Measurements from ENCODE around the gene PDGFC. TPM values are rescaled to one million over a fixed set of nuclear protein-coding genes. Genes with fewer than 3 reads are reported as not detected.

Gene PDGFC, protein sequence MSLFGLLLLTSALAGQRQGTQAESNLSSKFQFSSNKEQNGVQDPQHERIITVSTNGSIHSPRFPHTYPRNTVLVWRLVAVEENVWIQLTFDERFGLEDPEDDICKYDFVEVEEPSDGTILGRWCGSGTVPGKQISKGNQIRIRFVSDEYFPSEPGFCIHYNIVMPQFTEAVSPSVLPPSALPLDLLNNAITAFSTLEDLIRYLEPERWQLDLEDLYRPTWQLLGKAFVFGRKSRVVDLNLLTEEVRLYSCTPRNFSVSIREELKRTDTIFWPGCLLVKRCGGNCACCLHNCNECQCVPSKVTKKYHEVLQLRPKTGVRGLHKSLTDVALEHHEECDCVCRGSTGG
- total RNA-seq, result 12.8 TPM
- long read RNA-seq, full-length matches to known transcripts, result 5 of 12 reads
- long read RNA-seq, partial matches to known transcripts, result 3 of 12 reads
- long read RNA-seq, other reads (novel, unspliced or antisense), result 4 of 12 reads

DNA sequence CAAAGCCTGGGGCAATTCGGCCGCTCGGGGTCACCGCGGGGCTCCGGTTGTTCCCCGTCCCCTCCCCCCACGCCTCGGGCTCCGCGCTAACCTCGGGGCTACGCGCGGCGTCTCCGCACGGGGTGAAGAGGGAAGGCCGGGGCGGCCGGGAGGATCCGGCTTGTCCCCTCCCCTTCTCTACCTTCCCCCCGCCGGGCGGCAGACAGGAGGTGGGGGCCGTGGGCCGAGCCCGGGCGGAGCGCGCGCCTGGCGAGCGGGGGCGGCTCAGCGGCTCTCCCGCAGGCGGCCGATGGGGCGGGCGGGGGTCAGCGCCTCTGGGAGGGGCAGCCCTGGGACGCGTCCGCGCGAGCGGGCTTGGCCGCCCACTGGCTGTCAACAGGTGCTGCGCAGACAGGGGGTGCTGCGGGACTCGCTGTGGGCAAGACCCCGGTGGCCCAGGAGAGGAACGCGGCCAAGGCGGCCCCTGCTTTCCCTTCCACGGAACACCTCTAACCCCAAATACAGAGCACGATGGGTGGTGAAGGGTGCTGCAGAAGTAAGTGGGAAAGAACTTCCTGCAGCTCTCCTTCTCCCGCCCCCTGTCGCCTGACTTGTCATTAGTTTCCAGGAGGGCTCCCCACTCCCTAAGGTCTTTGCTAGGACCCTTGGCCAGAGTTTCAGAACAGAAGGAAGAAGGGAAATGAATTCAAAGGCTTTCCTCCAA lies at the start of gene PDGFC:
Gene PDGFC, minus strand, starts transcription at position 124 of the 703 bp plus-strand sequence. CDS start 896 bp downstream, outside the sequence.
- ATAC-seq (peak; percentile 88), DNase-seq (peak; percentile 87)
- intact Hi-C loops (cut with micrococcal nuclease), result no loop called here

DNA sequence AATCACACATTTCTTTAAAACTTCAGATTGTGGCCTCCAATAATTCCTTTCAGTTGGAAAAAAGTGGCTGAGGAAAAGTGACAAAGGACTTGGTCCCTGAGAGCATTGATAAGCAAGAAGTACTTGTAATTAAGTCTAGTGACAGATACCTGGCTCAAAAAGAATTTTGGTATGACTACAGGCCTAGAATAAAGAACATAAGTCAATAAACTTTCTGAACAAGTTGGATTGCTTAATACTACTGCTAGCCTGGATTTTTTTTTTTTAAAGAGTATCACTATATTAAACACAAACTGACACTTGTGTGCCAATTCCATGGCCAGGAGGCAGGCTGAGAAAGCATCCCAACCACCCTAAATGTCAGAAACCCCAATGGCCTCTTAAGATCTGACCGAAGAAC lies 49.3 kb upstream of the PDGFC start:
- intact Hi-C loops (cut with micrococcal nuclease), result no loop called here
- no peak for ATAC-seq
- no peak for DNase-seq

DNA sequence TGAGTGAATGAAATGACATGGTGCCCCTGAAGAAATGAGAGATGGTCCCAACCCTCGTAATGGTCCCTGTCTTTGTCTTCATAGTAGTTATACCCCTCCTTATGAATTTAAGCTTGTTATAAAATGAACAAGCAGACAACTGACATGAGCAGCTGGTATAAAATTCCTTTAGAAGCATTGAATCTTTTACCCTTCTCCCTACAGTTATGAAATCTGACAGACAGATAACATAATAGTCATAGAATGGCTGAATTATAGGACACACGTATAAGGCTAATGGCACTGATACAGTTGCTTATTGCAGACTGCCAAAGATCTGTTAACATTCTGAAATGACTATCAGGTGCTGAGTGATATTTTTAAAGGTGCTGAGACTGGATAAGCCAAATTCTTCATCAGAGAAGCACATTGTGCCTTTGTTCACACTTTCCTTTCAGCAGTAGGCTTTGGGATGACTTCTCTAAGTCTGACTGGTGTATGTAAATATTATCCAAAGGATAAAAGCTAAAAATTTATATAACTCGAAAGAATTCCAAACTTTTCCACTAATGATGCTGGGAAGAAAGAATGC lies 47.4 kb upstream of the PDGFC start:
- intact Hi-C loops (cut with micrococcal nuclease), result no loop called here
- ATAC-seq (peak; percentile 55), DNase-seq (no peak)

GRCh38 chr4:157014621-157015591 lies 43.3 kb upstream of the PDGFC start:
- DNase-seq (no peak), ATAC-seq (no peak)
- intact Hi-C loops (cut with micrococcal nuclease), result no loop called here

GRCh38 chr4:157013656-157014055 lies 42.1 kb upstream of the PDGFC start:
- ATAC-seq (no peak), DNase-seq (no peak)
- intact Hi-C loops (cut with micrococcal nuclease), result no loop called here

- ATAC-seq, result no peak
- no peak for DNase-seq
- intact Hi-C loops (cut with micrococcal nuclease), result no loop called here
Measured at GRCh38 chr4:157012781-157013180, 41.2 kb upstream of the PDGFC start.

DNA sequence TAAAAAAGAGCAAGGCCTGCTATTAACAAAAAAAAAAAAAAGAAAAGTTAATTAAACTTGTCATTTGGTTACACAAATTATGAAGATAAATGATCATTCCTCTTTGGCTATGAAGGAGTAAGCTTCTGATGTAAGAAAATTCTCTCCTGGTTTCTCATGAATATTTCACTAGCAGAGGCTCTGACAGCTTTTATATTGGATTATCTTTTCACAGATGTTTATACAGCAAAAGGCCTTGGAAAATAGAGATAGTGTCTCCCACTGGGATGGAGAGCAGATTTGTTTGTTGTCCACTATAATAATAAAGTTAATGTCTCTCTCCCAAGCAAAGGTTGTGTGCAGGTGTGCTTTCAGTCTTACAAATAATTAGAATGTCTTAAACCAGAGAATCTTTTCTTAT lies 40.7 kb upstream of the PDGFC start:
- intact Hi-C loops (cut with micrococcal nuclease), result no loop called here
- ATAC-seq (no peak), DNase-seq (no peak)

- ATAC-seq (no peak), DNase-seq (no peak)
- intact Hi-C loops (cut with micrococcal nuclease), result no loop called here
Measured at GRCh38 chr4:157010630-157011029, 39.0 kb upstream of the PDGFC start.

DNA sequence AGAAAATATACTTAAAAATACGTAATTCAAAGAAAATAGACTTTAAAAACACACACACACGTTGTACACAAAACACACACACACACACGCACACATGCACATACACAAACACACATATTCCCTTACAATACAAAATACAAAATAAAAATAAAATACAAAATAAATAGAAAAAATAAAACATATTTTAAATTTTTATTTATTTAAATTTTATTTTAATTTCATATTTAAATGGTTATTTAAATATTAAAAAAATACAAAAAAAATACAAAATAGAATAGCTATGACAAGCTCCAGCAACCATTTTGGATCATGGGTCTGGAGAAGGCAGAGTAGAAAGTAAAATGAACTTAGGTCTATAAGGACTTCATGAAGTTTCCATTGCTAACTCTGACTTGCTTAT lies 34.2 kb upstream of the PDGFC start:
- intact Hi-C loops (cut with micrococcal nuclease), result no loop called here
- DNase-seq (no peak), ATAC-seq (no peak)

DNA sequence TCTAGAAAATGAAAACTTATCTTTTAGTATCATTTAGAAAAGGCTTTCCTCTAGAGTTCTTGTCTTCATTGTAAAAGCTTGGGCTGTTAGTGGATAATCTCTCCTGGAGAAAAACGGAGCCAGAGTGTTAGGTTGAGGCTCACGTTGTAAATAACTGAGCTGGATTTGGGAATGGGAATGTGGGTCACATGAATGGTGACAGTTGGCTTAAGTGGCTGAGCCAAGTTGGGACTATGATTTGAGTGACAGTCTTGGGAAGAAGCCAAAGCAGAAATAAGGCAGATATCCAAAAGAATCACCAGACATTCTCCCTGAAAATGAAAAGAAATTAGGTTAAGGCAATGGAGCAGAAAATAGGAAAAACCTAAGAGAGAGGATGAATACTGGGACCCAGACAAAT lies 33.6 kb upstream of the PDGFC start:
- DNase-seq (no peak), ATAC-seq (peak; percentile 84)
- intact Hi-C loops (cut with micrococcal nuclease), result no loop called here

DNA sequence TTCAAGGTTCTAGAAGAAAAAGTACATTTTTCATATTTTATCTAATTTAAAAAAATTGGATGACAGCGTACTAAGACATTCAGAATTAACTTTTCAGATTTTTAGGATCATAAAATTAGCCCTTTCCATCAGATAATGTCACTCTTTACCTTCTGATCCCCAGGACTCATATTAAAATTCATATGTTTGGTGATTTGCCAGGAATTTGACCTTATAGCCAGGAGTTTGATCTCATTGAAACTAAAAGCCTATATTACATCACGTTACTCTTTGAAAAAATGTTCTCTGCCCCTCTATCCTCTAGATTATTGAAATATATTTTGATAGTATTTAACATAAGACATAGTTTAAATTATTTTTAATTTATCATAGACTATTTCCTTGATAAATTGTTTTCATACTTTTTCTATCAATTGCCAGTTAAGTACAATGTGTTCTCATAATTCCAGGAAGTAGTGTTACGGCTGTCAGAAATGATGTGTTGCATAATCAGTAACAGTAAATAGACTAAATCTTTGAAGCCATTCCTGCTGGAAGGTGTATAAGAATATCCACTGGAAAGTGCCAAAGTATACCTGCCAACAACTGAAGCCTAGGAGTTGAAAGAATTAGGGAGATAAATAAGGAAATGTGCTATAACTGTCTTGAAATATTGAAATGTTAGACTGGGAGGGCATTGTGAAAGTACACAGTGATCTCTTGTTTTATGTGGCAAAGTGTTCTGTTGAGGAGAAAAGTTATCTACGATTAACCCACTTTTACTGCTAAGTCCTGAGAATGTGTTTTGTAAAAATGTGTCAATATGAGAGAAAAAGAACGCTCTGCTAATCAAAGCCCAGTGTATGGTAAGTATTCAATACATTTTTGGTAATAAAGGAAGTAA lies 32.9 kb upstream of the PDGFC start:
- intact Hi-C loops (cut with micrococcal nuclease), result no loop called here
- DNase-seq, result no peak
- ATAC-seq, result peak; percentile 61

- intact Hi-C loops (cut with micrococcal nuclease), result no loop called here
- ATAC-seq (peak; percentile 61), DNase-seq (no peak)
Measured at GRCh38 chr4:156999175-156999517, 27.5 kb upstream of the PDGFC start.

- intact Hi-C loops (cut with micrococcal nuclease), result no loop called here
- ATAC-seq, result no peak
- DNase-seq, result no peak
Measured at GRCh38 chr4:156998500-156999174, 27.0 kb upstream of the PDGFC start.

DNA sequence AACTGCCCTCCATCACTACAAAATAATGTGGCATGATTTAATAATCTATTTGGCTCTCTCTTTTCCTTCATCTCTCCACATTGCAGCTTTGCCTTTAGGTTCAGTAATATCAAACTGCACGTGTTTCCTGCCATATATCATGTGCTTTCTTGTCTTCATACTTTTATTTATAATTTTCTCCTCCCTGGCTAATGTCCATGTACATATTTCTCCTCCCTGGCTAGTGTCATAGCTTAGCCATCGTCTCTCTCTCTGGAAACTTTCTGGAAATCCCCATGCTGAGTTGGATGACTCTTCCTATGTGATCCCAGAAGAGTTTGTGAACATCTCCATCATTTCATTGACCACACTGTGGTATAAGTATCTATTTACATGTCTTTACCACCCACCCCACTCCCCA lies 21.3 kb upstream of the PDGFC start:
- no peak for DNase-seq
- ATAC-seq, result no peak
- intact Hi-C loops (cut with micrococcal nuclease), result no loop called here

- intact Hi-C loops (cut with micrococcal nuclease), result no loop called here
- no peak for ATAC-seq
- DNase-seq, result no peak
Measured at GRCh38 chr4:156991161-156991560, 19.6 kb upstream of the PDGFC start.

- ATAC-seq, result no peak
Measured at GRCh38 chr4:156983366-156983765, 11.8 kb upstream of the PDGFC start.

DNA sequence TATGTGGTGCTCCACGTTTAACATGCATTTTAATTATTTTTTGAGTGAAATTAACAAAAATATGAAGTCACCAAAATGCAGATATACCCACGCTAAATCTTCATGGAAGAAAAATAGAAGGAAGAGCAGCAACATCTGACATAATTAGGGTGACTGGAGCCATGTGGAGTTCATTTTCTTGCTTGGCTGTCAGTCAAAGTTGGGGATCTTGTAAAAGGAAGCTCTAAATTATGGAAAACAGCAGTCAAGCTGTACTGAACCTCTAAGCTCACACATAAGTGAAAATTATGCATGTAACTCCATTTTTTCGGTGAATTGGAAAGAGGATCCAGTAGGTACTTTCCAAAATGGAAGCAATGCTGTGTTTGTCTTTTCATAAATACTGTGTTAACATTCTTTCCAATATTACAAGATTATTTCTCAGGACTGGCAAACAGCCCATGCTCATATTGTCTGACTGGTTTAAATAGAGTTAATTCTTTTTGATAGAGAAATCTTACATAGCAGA lies 9.7 kb upstream of the PDGFC start:
- intact Hi-C loops (cut with micrococcal nuclease), result no loop called here
- no peak for DNase-seq
- ATAC-seq, result no peak

More at GRCh38 chr4:156983366-156983765, 11.8 kb upstream of the PDGFC start:
- no peak for DNase-seq
- intact Hi-C loops (cut with micrococcal nuclease), result no loop called here

Measured in left ventricle myocardium superior (tissue), 1 donor.